HG03460 (cell line): Measurements from ENCODE around the gene HELB.

ENCODE experiments used
- ATAC-seq: cut with Tn5 transposase; IDR thresholded peaks from one replicate; pipeline ENCODE4 v1.9.1; 2021; ENCODE audit not compliant: unreplicated experiment

The HELB gene

GRCh38 chr12:66302827-66303169 is 505 bp downstream of the HELB start:
- ATAC-seq = no peak

GRCh38 chr12:66303316-66303804 is 1.1 kb downstream of the HELB start:
- ATAC-seq = peak; percentile 46

- ATAC-seq = no peak
Measured at GRCh38 chr12:66304296-66304900, 2.1 kb downstream of the HELB start.

DNA sequence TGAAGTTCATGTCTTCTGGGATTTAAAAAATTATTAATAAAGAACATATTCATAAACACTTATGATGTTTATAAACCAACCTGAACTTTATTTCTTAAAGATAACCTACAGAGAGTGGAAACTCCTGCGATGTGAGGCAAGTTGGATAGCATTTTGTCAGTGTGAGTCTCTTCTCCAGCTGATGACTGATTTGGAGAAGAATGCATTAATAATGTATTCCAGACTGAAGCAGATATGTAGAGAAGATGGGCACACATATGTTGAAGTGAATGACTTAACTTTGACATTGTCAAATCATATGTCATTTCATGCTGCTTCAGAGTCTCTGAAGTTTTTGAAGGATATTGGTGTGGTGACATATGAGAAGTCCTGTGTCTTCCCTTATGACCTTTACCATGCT is 7.3 kb downstream of the HELB start:
- no peak for ATAC-seq

DNA sequence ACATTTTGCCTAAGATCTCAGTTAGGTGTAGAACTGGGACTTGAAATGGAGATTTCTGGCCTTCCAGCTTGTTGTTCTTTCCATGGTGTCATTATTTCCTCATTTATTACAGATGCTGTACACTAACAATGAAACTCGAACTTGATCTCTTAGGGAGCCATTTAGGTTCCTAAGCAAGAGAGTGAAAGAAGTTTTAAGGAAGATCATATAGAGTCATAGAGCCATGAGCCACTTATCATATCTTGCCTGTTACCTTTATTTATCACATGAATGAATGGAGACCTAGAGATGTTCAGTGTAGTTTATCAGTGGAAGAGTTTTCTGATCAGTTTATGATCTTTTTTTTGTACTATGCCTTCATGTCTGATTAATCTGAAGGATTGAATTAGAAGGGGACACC is 9.9 kb downstream of the HELB start:
- no peak for ATAC-seq

- no peak for ATAC-seq
Measured at GRCh38 chr12:66314278-66314677, 12.0 kb downstream of the HELB start.

DNA sequence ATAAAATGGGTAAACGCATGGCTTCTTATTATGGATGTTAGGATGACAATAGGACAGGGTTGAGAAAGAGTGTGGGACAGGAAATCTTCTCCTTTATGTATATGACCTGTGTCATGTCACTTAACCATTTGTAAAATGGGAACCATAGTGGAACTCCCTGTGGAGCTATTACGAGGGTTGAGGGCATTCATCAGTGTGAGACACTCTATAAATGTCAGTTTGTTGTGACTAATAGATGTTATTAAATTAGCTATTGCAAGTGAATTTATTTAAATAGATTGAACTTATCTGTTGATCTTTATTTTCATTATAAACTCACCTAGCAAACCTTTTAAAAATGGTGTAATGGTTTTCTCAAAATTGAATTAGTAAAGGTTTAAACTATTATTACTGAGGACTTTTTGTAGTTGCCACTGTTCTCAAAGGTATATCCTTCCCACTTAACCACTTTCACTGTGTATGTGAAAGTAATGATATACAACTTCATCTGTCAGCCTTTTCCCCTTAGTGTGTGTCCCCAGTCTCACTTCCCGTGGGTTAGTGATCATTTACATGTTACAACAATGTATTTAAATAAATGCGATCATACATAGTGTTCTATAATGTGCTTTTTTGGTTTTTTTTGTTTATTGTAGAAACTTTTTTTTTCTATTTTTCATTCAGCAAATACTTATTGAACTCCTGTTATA is 17.1 kb downstream of the HELB start:
- ATAC-seq = peak; percentile 63

DNA sequence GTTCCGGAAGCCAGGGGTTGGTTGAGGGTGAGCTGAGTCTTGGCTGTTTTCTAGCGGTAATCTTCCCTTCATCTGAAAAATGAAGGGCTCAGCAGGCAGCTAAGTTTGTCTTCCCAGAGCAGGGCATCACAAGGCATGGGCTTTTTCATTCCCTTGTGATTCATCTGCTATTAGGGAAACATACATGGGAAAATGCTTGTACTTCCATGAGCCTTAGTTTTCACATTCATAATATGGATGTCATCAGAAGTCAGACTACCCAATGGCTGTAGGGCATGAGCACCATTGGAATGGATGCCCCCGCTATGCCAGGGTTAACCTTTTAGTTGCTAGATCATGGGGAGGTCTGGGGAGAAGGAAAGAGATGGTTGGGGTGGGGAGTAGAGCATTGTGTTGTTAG is 18.7 kb downstream of the HELB start:
- no peak for ATAC-seq

- no peak for ATAC-seq
Measured at GRCh38 chr12:66321435-66321834, 19.1 kb downstream of the HELB start.

DNA sequence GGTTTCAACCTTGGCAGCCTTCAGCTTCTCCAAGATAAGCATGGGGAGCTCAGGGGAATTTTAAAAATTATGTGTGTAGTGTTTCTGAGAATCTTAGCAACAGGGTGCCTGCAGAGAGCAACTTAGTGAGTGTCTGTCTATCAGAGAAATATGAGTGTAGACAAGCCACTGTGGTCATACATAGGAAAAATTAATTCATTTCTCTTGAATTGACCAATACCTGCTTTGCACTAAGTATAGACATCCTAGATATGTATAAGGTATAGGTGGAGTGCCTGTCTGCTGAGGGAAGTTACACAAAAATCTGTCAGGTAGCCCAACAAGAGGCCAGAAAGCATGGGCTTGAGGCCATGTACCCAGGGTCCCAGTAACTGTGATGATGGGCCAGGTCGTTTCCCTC is 20.7 kb downstream of the HELB start:
- ATAC-seq = no peak

DNA sequence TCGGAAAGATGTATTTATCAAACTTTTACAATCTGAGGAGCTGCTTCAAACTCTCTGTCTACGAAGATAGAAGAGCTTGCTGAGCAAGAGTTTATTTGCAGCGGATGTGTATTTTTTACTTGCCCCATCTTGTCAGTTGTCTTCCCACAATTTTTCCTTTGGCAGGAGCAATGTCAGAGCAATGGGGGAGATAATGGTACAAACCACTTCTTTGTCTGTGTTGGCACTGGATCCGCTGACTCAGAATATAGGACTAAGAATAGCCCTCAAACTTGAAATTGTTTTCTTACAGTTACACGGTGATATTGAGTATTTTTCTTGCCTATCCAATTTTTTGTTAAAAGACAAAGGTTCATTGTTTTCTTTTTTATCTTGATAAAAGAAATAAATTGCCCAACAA is 27.6 kb downstream of the HELB start:
- ATAC-seq = no peak

GRCh38 chr12:66331016-66331415 is 28.7 kb downstream of the HELB start:
- no peak for ATAC-seq

- no peak for ATAC-seq
Measured at GRCh38 chr12:66331814-66332213, 29.5 kb downstream of the HELB start.

GRCh38 chr12:66335746-66336145 is 33.5 kb downstream of the HELB start:
- ATAC-seq = no peak

DNA sequence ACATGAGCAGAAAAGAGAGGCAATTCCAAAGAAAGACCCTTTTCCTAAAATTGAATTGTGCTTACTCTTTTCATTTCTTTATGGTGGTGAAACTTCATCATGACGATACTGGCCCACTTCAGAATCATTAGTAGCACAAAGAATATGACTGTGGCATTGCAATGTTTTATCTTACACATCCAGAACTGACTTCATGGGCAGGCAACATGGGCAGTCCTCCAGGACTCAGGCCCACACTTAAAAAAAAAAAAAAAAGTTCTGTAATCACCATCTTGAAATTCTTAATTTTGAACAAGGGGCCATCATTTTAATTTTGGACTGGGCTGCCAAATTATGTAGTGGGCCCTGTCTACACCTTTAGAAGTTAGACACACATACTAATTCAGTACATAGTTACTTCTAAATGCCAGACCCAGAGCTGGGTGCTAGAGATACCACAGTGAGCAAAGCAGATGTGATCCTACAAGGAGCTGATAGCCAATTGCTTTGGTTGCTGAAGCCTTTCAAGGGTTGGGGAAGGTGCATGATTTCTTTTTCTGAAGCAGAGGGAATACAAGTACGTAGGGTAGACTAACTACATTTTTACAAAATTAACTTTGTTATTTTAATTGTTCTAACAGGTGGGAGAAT is 35.2 kb downstream of the HELB start:
- ATAC-seq = no peak

GRCh38 chr12:66340131-66340530 is 37.8 kb downstream of the HELB start:
- no peak for ATAC-seq

- no peak for ATAC-seq
Measured at GRCh38 chr12:66341126-66341525, 38.8 kb downstream of the HELB start.

DNA sequence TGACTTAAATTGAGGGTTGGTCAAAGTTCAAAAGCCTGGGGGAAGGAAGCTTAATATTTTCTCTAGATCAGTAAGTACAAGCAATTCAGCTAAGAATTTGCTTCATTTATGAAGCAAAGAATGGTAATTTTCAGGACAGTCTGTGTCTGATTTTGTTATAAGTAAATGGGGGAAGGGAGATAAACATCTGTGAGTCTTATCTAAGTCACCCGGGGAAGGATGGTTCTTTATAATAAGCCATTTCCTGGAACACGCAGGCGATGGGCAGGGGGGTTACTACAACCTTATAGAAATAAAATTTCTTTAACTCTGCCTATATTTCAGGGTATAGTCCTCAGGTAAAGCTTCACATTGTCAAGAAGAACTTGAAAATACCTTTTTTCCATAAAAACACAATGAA is 42.9 kb downstream of the HELB start:
- ATAC-seq = no peak

GRCh38 chr12:66345956-66346355 is 43.7 kb downstream of the HELB start:
- ATAC-seq = no peak

GRCh38 chr12:66351301-66351700 is 49.0 kb downstream of the HELB start:
- ATAC-seq = no peak

DNA sequence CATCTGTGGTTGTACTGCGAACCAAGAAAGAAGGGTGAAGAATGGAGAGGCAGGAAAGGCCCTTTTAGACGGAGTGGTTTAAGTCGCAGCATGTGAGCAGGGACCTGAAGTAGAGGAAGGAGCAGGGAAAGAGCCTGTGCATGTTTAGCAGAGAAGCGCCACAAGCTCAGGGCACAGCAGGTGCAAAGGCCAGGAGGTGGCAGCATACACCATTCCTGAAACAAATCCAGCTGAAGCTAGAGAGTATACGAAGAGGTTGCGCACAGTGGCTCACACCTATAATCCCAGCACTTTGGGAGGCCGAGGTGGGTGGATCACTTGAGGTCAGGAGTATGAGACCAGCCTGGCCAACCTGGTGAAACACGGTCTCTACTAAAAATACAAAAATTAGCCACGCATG is 49.9 kb downstream of the HELB start:
- ATAC-seq = no peak

DNA sequence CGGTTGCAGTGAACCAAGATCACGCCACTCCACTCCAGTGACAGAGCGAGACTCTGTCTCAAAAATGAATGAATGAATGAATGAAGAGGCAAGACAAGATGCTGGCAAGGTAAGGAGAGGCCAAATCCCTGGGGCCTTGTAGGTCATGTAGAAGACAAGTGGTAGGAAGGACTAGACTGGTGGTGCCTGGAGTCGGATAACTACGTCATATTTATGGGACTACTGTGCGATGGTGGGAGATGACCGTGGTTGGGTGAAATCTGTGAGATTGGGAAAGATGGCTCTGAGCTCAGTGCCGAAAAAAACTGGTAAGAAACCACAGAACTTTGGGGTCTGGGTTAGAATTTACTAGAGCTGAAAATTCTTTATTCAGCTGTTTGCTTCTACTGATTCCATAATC is 50.6 kb downstream of the HELB start:
- ATAC-seq = no peak

DNA sequence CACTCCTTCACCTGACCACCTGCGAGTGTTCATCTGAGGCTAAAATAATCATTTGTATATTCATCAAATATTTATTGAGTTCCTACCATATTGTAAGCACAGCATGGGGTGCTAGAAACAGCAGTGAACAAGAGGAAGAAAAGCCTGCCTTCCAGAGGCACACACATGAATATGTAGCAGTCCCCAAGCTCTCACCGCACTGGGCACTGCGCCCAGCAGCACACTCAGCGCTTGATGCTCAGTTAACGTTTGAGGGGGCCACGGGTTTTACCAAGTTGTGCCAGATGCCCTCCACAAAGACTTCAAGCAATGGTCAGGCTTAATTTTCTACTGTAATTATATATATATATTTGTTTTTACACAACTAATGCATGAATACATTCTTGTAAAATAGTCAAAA is 52.0 kb downstream of the HELB start:
- no peak for ATAC-seq
